OCI-LY1 (cell line): ENCODE results near the gene CBX1.
"Not testable (repeated sequence)": the region's sequence is repeated elsewhere in the genome, so short reads cannot be mapped to it uniquely, and the experiment has no call there.

Experiments used
- H2AFZ ChIP-seq: fragments of 200-600 bp; sonication (generic), shearing (Covaris generic); 2 replicates; pipeline ENCODE4 v1.6.0; 2014; ENCODE audit warnings: antibody characterized with exemption, mild to moderate bottlenecking, low read length
- H3F3A ChIP-seq: fragments of 200-600 bp; sonication (generic), shearing (Covaris generic); 2 replicates; pipeline ENCODE4 v1.6.0; 2014; ENCODE audit warnings: mild to moderate bottlenecking, antibody characterized with exemption, low read length, moderate library complexity; ENCODE audit not compliant: insufficient read depth
- H3K27ac ChIP-seq: fragments of 200-600 bp; sonication (generic); 2 replicates; pipeline ENCODE4 v1.5.1; 2014; ENCODE audit warnings: low read length, mixed run types, mild to moderate bottlenecking, low read depth; ENCODE audit not compliant: poor library complexity, severe bottlenecking
- H3K27me3 ChIP-seq: fragments of 200-600 bp; sonication (generic); 2 replicates; pipeline ENCODE4 v1.6.0; 2014; ENCODE audit warnings: antibody characterized with exemption, mild to moderate bottlenecking, low read length, moderate library complexity; ENCODE audit not compliant: insufficient read depth
- H3K36me3 ChIP-seq: fragments of 200-600 bp; sonication (generic); 2 replicates; pipeline ENCODE4 v1.6.1; 2014; ENCODE audit warnings: mild to moderate bottlenecking, antibody characterized with exemption, low read length, moderate library complexity, mixed read lengths; ENCODE audit not compliant: insufficient read depth
- H3K4me1 ChIP-seq: fragments of 200-600 bp; sonication (generic); 2 replicates; pipeline ENCODE4 v1.5.1; 2014; ENCODE audit warnings: mild to moderate bottlenecking, low read length, moderate library complexity; ENCODE audit not compliant: insufficient read depth, severe bottlenecking
- H3K4me2 ChIP-seq: fragments of 200-600 bp; sonication (generic), shearing (Covaris generic); 2 replicates; pipeline ENCODE4 v1.6.1; 2014; ENCODE audit warnings: low read length
- H3K4me3 ChIP-seq: fragments of 200-600 bp; sonication (generic); 2 replicates; pipeline ENCODE4 v1.5.1; 2014; ENCODE audit warnings: low read length, low read depth, mild to moderate bottlenecking, mixed read lengths; ENCODE audit not compliant: poor library complexity, severe bottlenecking
- H3K79me2 ChIP-seq: fragments of 200-600 bp; shearing (Covaris generic); 2 replicates; pipeline ENCODE4 v1.6.1; 2016; ENCODE audit warnings: mixed run types, low read length, mixed read lengths; ENCODE audit not compliant: insufficient read depth
- H3K9ac ChIP-seq: fragments of 200-600 bp; sonication (generic), shearing (Covaris generic); 2 replicates; pipeline ENCODE4 v1.6.1; 2014; ENCODE audit warnings: mild to moderate bottlenecking, low read length, mixed read lengths
- H3K9me2 ChIP-seq: fragments of 200-600 bp; sonication (generic), shearing (Covaris generic); 2 replicates; pipeline ENCODE4 v1.6.1; 2014; ENCODE audit warnings: low read depth, mild to moderate bottlenecking, low read length, mixed read lengths
- H3K9me3 ChIP-seq: fragments of 200-600 bp; shearing (Covaris generic); 2 replicates; pipeline ENCODE4 v1.6.1; 2014; ENCODE audit warnings: low read length, mixed read lengths
- H4K20me1 ChIP-seq: fragments of 200-600 bp; sonication (generic), shearing (Covaris generic); 2 replicates; pipeline ENCODE4 v1.6.0; 2016; ENCODE audit warnings: mild to moderate bottlenecking, low read length; ENCODE audit not compliant: insufficient read depth
- CTCF ChIP-seq: fragments of 200-600 bp; sonication (generic), shearing (Covaris generic); IDR thresholded peaks from 2 replicates; pipeline ENCODE4 v1.5.1; 2017; ENCODE audit warnings: mild to moderate bottlenecking, antibody characterized with exemption, low read length, moderate library complexity, mixed read lengths
- EZH2 ChIP-seq: fragments of 200-600 bp; sonication (generic), shearing (Covaris generic); IDR thresholded peaks from 2 replicates; pipeline ENCODE4 v1.8.0; 2017; ENCODE audit warnings: borderline replicate concordance, mixed run types, mild to moderate bottlenecking, antibody characterized with exemption, low read length, moderate library complexity, mixed read lengths

CBX1 gene

GRCh38 chr17:48037838-48038323 is 63.4 kb downstream of the CBX1 start:
- no peak overlapping the region for H3K27ac ChIP-seq
- H3K4me1 ChIP-seq, result peaks cover 9% of the 10 kb centered on the region
- TF ChIP-seq EZH2 (no peak), CTCF (no peak)
- no peaks in the 10 kb centered on the region for H3K9me2 ChIP-seq
- H3K79me2 ChIP-seq, result no peaks in the 10 kb centered on the region
- no peak overlapping the region; the same call in 1 of the 2 replicates for H3K4me2 ChIP-seq
- H3K4me3 ChIP-seq, result no peak overlapping the region
- H3K9ac ChIP-seq, result no peak overlapping the region
- H3K36me3 ChIP-seq, result no peaks in the 10 kb centered on the region
- no peaks in the 10 kb centered on the region for H3K9me3 ChIP-seq
- no peaks in the 10 kb centered on the region for H4K20me1 ChIP-seq
- H3K27me3 ChIP-seq, result peaks cover 3% of the 10 kb centered on the region; the same call in 1 of the 2 replicates
- no peak overlapping the region for H2AFZ ChIP-seq
- H3F3A ChIP-seq, result no peaks in the 10 kb centered on the region

DNA sequence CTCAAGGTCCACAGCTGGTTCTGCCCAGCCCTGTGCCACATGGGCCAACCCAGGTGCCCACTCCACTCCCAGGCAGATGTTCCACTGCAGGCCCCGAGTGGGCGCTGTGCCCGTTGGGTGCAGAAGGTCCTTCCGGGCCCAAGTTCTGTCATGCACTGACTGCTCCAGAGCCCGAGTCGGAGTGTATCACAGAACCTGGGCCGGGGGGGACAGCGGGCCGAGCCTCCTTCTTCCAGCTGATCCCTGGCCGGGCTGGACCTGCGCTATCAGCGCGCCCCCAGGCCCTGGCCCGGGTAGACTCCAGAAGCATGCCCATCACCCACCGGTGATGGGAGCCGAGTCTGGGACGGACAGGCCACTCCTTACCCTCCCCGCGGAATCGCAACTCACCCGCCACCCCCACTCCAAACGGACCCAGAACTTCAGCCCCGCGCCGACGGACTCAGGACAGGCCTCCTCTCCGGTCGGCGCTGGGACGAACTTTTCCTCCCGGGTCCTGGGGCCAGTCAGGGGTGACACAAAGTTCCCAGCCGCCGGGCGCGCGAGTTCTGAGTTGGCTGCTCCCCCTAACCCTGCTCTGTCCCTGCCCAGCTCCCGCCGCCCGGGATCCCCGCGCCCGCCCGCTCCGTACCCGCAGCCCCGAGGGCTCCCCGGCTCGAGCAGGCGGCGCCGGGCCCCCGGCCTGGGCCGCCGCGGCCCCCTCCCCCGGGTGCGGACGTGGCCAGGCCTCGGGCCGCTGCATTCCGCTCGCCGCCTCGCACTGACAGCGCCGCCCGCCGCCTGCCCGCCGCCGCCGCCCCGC is 64.0 kb downstream of the CBX1 start, which contains the start of gene COPZ2:
COPZ2 (minus strand) TSS at position 762 of the 802 bp plus-strand sequence; CDS start at position 742, 20 bp downstream.
- H3K9ac ChIP-seq, result peak within 1 kb of the TSS; percentile 43; the same call in 1 of the 2 replicates
- no peak within 1 kb of the TSS for H2AFZ ChIP-seq

GRCh38 chr17:48036693-48037035 is 64.6 kb downstream of the CBX1 start:
- Histone ChIP-seq H3K79me2 (no peaks in the 10 kb centered on the region), H3K4me1 (peaks cover 9% of the 10 kb centered on the region), H3K9ac (no peak overlapping the region), H3K27me3 (peaks cover 10% of the 10 kb centered on the region), H3F3A (no peaks in the 10 kb centered on the region), H2AFZ (no peak overlapping the region), H3K27ac (no peak overlapping the region), H3K4me2 (peak overlapping the region; percentile 87), H3K36me3 (no peaks in the 10 kb centered on the region), H3K9me2 (no peaks in the 10 kb centered on the region), H3K4me3 (peak overlapping the region; percentile 58), H3K9me3 (no peaks in the 10 kb centered on the region), H4K20me1 (no peaks in the 10 kb centered on the region)
- TF ChIP-seq EZH2 (no peak), CTCF (no peak)

More for the DNA sequence above, 64.0 kb downstream of the CBX1 start, which contains the start of gene COPZ2:
- peaks cover 6% of the 10 kb centered on the region for H3K27me3 ChIP-seq
- no peaks in the 10 kb centered on the region for H4K20me1 ChIP-seq
- H3K9me3 ChIP-seq, result no peaks in the 10 kb centered on the region
- H3K4me1 ChIP-seq, result peaks cover 9% of the 10 kb centered on the region
- H3K79me2 ChIP-seq, result no peaks in the 10 kb centered on the region
- TF ChIP-seq CTCF (peak; percentile 72), EZH2 (no peak)
- no peak within 1 kb of the TSS for H3K27ac ChIP-seq
- no peaks in the 10 kb centered on the region for H3K36me3 ChIP-seq
- peak within 1 kb of the TSS; percentile 87 for H3K4me2 ChIP-seq
- no peaks in the 10 kb centered on the region for H3K9me2 ChIP-seq
- H3K4me3 ChIP-seq, result peak within 1 kb of the TSS; percentile 58
- H3F3A ChIP-seq, result no peaks in the 10 kb centered on the region

DNA sequence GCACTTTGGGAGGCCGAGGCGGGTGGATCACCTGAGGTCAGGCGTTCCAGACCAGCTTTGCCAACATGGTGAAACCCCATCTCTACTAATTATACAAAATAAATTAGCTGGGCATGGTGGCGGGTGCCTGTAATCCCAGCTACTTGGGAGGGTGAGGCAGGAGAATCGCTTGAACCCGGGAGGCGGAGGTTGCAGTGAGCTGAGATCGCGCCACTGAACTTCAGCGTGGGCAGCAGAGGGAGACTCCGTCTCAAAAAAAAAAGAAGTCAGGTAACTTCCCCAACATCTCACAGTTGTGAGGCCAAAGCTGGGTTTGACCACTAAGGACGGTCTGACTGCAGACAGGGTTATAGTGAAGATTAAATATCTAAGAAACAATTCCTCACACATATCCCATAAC is 66.5 kb downstream of the CBX1 start:
- not testable (repeated sequence) for H3K27ac ChIP-seq, H3K27me3 ChIP-seq

More for the DNA sequence above, 66.5 kb downstream of the CBX1 start:
- not testable (repeated sequence) for H3K4me1 ChIP-seq, H4K20me1 ChIP-seq, H3K4me3 ChIP-seq, H3F3A ChIP-seq, H2AFZ ChIP-seq, H3K36me3 ChIP-seq, H3K9me2 ChIP-seq, H3K79me2 ChIP-seq, H3K9me3 ChIP-seq, H3K4me2 ChIP-seq, H3K9ac ChIP-seq
